ENCODE results near the gene ABHD17C. TPM values are rescaled to one million over a fixed set of nuclear protein-coding genes. Genes with fewer than 3 reads are reported as not detected.

ABHD17C gene
- total and polyA plus RNA-seq, 2 of the 8 experiments (the other 6 are each of a cell fraction or from before 2014, with no cell fraction given): 20.2 to 29.8 TPM

DNA sequence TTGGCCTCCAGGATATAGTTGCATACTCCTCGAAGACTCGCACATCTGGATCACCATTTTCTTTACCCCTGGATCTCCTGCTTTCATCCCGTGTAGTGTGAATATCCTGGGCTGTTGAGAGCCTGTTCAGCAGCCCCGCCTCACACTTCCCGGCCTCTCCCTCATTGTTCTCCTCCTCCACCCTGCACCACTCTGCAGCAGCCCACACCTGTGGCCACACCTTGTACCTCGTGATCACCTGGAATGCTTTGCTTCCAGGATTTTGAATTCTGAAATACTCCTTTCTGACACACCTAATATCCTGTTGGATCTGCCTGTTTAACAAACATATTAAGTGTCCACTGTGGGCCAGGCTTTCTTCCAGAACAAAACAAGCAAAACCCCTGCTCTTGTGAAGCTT lies 14.4 kb downstream of the ABHD17C start:
- ChIA-PET CTCF (ENCODE audit: partially characterized antibody) (interaction anchor here (0.6 kb wide), 1 partner anchor 184 kb away, joined by 3 read pairs; no protein-coding TSS in a partner anchor), POLR2A (ENCODE audit: partially characterized antibody) (no interaction called here)
- Histone ChIP-seq H3K23me2 (ENCODE audit: low read depth, low read length) (no peaks in the 10 kb centered on the region), H3K36me3 (ENCODE audit: control insufficient read depth in 2 of 4, insufficient read depth in 4 of 4, low read length in 3 of 4) (no peaks in the 10 kb centered on the region), H3K79me2 (ENCODE audit: control insufficient read depth in 1 of 2, insufficient read depth in 2 of 2, low read length in 2 of 2) (peaks cover 0 to 32% of the 10 kb centered on the region in 2 experiments; a peak in 2 of 4 replicates), H4K20me1 (replicated peaks in 1 of 2; ENCODE audit: control insufficient read depth in 1 of 2, insufficient read depth in 2 of 2, low read length in 2 of 2) (peaks cover 0 to 3% of the 10 kb centered on the region in 2 experiments), H2AK5ac (ENCODE audit: low read depth, low read length) (no peak overlapping the region), H3K14ac (ENCODE audit: insufficient read length) (no peak overlapping the region), H3K4me1 (replicated peaks in 1 of 4; ENCODE audit: control insufficient read depth in 3 of 4, insufficient read depth in 4 of 4, low read length in 3 of 4) (peaks cover 0 to 10% (median 7%) of the 10 kb centered on the region in 4 experiments; a peak in 4 of 7 replicates), H2BK12ac (ENCODE audit: low read depth, low read length) (no peak overlapping the region), H3K79me1 (ENCODE audit: low read depth, low read length) (peaks cover 4% of the 10 kb centered on the region; the same call in 1 of the 2 replicates), H3K4ac (replicated peaks; ENCODE audit: insufficient read length, low read depth, low read length) (no peak overlapping the region), H4K5ac (ENCODE audit: insufficient read length, low read depth, low read length) (no peak overlapping the region), H3K27me3 (replicated peaks in 1 of 4; ENCODE audit: control insufficient read depth in 3 of 4, extremely low read depth in 1 of 4, insufficient read depth in 3 of 4, low read length in 3 of 4) (no peaks in the 10 kb centered on the region), H2BK20ac (ENCODE audit: low read length) (no peak overlapping the region), H3K18ac (ENCODE audit: extremely low read depth, low read length) (no peak overlapping the region), H3K27ac (ENCODE audit: low read depth, low read length) (no peak overlapping the region), H3K23ac (ENCODE audit: insufficient read length) (no peak overlapping the region), H4K8ac (ENCODE audit: extremely low read depth, insufficient read depth, low read length) (no peak overlapping the region), H3K4me3 (ENCODE audit: extremely low read depth in 1 of 4, insufficient read depth in 2 of 4, low read depth in 3 of 4, low read length in 4 of 4) (no peak overlapping the region), H2AFZ (ENCODE audit: low read length) (no peak overlapping the region), H2BK15ac (ENCODE audit: low read length) (no peak overlapping the region), H2BK120ac (replicated peaks; ENCODE audit: low read depth, low read length) (no peak overlapping the region), H2BK5ac (ENCODE audit: low read depth, low read length) (no peak overlapping the region), H3K4me2 (ENCODE audit: insufficient read depth in 1 of 2, low read depth in 2 of 2, low read length in 2 of 2) (no peak overlapping the region), H4K91ac (replicated peaks; ENCODE audit: insufficient read length, low read length) (no peak overlapping the region), H3K9ac (replicated peaks in 1 of 4; ENCODE audit: extremely low read depth in 1 of 4, low read depth in 3 of 4, low read length in 3 of 4) (no peak overlapping the region), H3K9me3 (ENCODE audit: insufficient read depth in 2 of 2, low read depth in 1 of 2, low read length in 1 of 2) (no peaks in the 10 kb centered on the region), H3K56ac (replicated peaks; ENCODE audit: insufficient read length, low read depth, low read length) (no peak overlapping the region)
- WGBS, 2 experiments (ENCODE audit: extremely low coverage in 1 of 2, insufficient coverage in 1 of 2, insufficient read length in 1 of 2, insufficient replicate concordance in 2 of 2, low coverage in 1 of 2, low lambda C conversion rate in 2 of 2, missing lambda C conversion rate in 1 of 2): 90% methylated on average over 6 of the region's 6 CpGs; no CpG with 5 or more reads in 1 of the 2 experiments
- FAIRE-seq (no peak), DNase-seq (ENCODE audit: low read depth in 1 of 2, low spot score in 2 of 2) (no peak)
- no peak for TF ChIP-seq TAF7 (optimal IDR thresholded peaks at IDR 0.05; ENCODE audit: borderline replicate concordance, low read depth, low read length)
- TF ChIP-seq, protein P1, sequence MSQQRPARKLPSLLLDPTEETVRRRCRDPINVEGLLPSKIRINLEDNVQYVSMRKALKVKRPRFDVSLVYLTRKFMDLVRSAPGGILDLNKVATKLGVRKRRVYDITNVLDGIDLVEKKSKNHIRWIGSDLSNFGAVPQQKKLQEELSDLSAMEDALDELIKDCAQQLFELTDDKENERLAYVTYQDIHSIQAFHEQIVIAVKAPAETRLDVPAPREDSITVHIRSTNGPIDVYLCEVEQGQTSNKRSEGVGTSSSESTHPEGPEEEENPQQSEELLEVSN (IDR thresholded peaks at IDR 0.05): no peak
- TF ChIP-seq PHF8 (conservative IDR thresholded peaks at IDR 0.05; ENCODE audit: low read depth, low read length): no peak
- no peak for TF ChIP-seq ASH2L (IDR thresholded peaks at IDR 0.05; ENCODE audit: low read length)
- no peak for TF ChIP-seq EZH2 (IDR thresholded peaks at IDR 0.05; ENCODE audit: low read depth, low read length, severe bottlenecking)
- no peak for TF ChIP-seq KDM1A (IDR thresholded peaks at IDR 0.05; ENCODE audit: borderline replicate concordance, low read length)
- TF ChIP-seq RNF2 (IDR thresholded peaks at IDR 0.05; ENCODE audit: borderline replicate concordance, low read depth, low read length, missing control alignments, poor library complexity, severe bottlenecking): no peak
- TF ChIP-seq, protein P2, sequence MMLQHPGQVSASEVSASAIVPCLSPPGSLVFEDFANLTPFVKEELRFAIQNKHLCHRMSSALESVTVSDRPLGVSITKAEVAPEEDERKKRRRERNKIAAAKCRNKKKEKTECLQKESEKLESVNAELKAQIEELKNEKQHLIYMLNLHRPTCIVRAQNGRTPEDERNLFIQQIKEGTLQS (IDR thresholded peaks at IDR 0.05; ENCODE audit: insufficient read depth, low read depth, low read length): no peak
- no peak for TF ChIP-seq CTCF (IDR thresholded peaks at IDR 0.05; ENCODE audit: control extremely low read depth in 1 of 3, insufficient read depth in 1 of 3, low read depth in 1 of 3, low read length in 3 of 3)

Measured in H1 (cell line).